HG03460 (cell line): Measurements from ENCODE around the gene COL6A2.
"Not testable (repeated sequence)": the region's sequence is repeated elsewhere in the genome, so short reads cannot be mapped to it uniquely, and the experiment has no call there.

Source experiments
- ATAC-seq: cut with Tn5 transposase; IDR thresholded peaks from one replicate; pipeline ENCODE4 v1.9.1; 2021; ENCODE audit not compliant: unreplicated experiment

The COL6A2 gene

GRCh38 chr21:46165098-46165497, 67.2 kb downstream of the COL6A2 start:
- no peak for ATAC-seq

DNA sequence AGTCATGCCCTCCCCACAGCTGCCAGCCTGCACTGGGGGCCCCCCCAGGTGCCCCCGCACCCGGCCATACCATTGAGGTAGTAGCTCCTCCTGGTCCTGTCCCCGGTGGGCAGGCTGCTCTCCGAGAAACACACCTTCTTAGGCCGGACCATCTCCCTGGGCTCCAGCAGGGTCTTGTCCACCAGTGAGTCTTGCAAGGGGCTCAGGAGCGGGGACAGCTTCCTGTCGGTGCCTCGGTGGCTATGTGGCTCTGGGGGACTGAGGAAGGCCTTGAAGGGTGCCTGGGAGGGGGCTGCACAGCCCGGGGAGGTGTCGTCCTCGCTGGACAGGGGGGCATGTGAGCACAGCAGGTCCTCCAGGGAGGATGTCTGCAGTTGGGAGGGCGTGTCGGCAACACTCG, 70.3 kb downstream of the COL6A2 start:
- no peak for ATAC-seq

DNA sequence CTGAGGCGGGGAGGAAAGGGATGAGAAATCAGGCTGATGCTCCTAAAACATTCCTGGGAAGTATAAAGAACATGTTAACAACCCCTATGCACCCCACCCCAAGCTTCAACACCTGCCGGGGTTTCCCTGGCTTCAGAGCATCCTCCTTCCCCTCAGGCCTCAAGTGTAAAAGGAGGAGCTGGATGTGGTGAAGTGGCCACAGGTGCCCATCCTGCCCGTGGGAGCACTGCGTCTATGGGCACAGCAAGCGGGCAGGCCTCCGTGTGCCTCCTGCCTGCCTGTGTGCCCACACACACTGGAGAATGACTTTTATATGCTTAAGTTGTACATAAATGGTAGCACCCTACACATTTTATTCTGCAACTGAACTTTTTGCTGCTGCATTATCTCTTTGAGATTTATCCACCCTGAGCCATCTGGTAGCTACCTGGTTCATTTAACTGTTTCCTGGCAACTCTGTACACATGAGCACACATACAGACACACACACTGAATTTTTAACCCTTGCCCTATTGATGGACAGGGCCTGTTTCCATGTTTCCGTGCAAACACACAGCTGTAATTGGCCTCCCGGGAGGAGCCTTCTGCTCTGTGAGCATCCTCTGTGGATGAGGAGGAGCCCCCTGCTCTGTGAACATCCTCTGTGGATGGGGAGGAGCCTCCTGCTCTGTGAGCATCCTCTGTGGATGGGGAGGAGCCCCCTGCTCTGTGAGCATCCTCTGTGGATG, 70.9 kb downstream of the COL6A2 start:
- no peak for ATAC-seq

DNA sequence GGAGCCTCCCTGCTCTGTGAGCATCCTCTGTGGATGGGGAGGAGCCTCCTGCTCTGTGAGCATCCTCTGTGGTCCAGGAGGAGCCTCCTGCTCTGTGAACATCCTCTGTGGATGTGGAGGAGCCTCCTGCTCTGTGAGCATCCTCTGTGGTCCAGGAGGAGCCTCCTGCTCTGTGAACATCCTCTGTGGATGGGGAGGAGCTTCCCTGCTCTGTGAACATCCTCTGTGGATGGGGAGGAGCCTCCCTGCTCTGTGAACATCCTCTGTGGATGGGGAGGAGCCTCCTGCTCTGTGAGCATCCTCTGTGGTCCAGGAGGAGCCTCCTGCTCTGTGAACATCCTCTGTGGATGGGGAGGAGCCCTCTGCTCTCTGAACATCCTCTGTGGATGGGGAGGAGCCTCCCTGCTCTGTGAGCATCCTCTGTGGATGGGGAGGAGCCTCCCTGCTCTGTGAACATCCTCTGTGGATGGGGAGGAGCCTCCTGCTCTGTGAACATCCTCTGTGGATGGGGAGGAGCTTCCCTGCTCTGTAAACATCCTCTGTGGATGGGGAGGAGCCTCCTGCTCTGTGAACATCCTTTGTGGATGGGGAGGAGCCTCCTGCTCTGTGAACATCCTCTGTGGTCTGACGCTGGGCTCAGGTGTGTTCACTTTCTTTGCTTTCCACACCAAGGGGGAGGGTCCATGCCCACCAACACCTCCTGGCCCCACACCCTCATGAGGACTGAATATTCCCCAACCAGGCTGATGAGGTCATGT, 72.7 kb downstream of the COL6A2 start:
- ATAC-seq, result not testable (repeated sequence)

- no peak for ATAC-seq
Measured at GRCh38 chr21:46171585-46171984, 73.7 kb downstream of the COL6A2 start.

DNA sequence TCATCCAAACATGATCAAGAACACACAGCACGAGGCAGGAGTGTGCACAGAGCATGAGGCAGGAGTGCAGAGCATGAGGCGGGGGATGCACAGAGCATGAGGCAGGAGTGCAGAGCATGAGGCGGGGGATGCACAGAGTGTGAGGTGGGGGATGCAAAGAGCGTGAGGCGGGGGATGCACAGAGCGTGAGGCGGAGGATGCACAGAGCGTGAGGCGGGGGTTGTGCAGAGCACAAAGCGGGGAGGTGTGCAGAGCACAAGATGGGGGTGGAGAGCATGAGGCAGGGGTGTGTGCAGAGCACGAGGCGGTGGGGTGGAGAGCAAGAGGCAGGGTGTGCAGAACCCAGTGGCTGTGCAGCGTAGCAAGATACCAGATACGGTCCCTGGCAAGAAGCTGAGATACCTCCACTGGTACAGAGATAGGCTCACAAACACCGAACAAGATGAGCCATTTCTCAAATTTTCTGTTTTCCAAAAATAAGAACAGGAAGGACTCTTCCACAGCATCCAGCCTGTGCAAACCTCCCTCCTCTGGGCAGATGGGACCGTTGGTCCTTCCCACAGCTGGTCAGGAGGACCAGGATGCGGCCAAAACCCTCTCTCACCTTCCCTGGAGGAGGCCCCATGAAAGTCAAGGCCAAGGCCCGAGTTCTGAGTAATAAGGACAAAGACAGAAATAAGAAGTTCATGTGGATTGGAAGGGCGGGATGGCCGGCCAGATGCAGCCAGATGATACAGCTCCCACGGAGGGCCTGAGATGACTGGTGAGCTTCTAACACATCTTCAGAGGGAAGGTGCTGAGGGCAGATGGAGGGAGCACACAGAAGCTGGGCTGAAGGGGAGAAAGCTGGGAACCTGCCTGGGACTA, 74.3 kb downstream of the COL6A2 start:
- ATAC-seq, result no peak

DNA sequence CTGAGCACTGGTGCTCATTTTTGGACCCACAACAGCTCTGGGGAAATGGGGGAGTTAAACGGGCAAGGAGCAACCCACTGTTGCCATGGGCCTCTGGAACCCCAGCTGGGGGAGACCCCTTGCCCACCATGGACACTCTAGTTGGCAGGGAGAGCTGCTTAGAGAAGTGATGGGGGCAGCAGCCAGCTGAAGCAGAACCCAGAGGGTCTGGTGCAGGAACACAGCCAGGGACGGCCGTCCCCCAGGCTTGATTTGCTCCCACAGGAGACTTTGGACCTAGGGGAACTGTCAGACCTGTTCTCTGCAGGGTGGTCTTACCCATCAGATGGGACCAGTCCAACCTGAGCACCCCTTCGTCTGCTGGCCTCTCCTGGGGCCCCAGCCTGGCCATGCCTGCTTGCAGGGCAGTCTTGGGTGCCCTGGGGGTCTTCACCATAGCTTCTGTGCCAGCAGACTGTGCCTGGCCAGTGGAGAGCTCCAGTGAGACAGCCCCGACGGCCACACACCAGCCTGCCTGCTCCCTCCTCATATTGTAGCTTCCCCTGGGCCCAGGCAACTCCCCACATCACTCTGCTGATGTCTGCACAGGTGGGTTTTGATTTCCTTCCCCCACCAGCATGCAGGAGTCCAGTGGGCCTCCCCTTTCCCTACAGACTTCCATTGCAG, 75.1 kb downstream of the COL6A2 start:
- ATAC-seq, result no peak

DNA sequence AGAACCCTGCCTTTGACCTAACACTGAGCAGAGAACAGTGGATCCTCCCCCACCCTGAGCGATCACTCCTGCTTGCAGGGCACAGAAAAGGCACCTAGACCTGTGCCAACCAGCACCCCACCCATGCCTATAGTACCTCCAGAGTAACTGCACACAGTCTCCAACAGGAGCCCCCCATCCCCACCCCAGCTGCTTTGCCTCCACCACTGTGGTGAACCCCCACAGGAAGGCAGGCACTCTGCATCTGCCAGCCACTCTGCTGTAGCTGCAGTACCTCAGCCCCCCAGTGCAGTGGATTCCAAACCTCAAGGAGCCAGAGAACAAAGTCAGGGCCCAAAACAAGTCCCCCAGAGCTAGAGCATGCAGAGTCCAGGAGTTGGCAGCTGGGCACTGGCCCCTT, 75.7 kb downstream of the COL6A2 start:
- no peak for ATAC-seq

GRCh38 chr21:46176443-46177129, 78.7 kb downstream of the COL6A2 start:
- ATAC-seq, result not testable (repeated sequence)

GRCh38 chr21:46178961-46179360, 81.0 kb downstream of the COL6A2 start:
- ATAC-seq, result no peak
